Uterus (tissue), 4 donors: ENCODE measurements around the gene UPF2. TPM values are rescaled to one million over a fixed set of nuclear protein-coding genes. Genes with fewer than 3 reads are reported as not detected.

Source experiments
- DNase-seq, 2 donors: peaks; one replicate each; pipeline ENCODE4 v3.0.0-alpha.2; 2019 to 2020
- H3K27ac ChIP-seq, 2 donors: fragments of 200-600 bp; sonication (generic); 1 replicate in 1 of 2; 2 replicates in 1 of 2; pipeline ENCODE4 v1.5.1; 2016 to 2018
- H3K27me3 ChIP-seq, 2 donors: fragments of 200-600 bp; sonication (generic); one replicate each; pipeline ENCODE4 v1.5.1; 2018 to 2019; ENCODE audit warnings: control low read depth in 1 of 2
- H3K36me3 ChIP-seq, 2 donors: fragments of 200-600 bp; sonication (generic); one replicate each; pipeline ENCODE4 v1.5.1; 2019; ENCODE audit warnings: control low read depth in 1 of 2
- H3K4me1 ChIP-seq, 2 donors: fragments of 200-600 bp; sonication (generic); one replicate each; pipeline ENCODE4 v1.5.1; 2018 to 2019; ENCODE audit warnings: control low read depth in 1 of 2
- H3K4me3 ChIP-seq, 2 donors: fragments of 200-600 bp; sonication (generic); 1 replicate in 1 of 2; 2 replicates in 1 of 2; pipeline ENCODE4 v1.5.1; 2018 to 2019; ENCODE audit warnings: mild to moderate bottlenecking in 1 of 2
- H3K9me3 ChIP-seq, 2 donors: fragments of 200-600 bp; sonication (generic); one replicate each; pipeline ENCODE4 v1.5.1; 2019; ENCODE audit warnings: control low read depth in 1 of 2
- CTCF ChIP-seq, 4 experiments: fragments of 200-600 bp in 2 of 4; fragments of 450-650 bp in 2 of 4; sonication (generic) in 2 of 4; IDR thresholded peaks; one replicate each; pipeline ENCODE4 v1.5.1; 2016 to 2019; ENCODE audit warnings: antibody characterized with exemption in 4 of 4, mild to moderate bottlenecking in 2 of 4, moderate library complexity in 1 of 4
- POLR2A ChIP-seq, 2 donors: fragments of 450-650 bp; IDR thresholded peaks; one replicate each; pipeline ENCODE4 v1.6.1; 2016; ENCODE audit warnings: antibody characterized with exemption in 2 of 2, mild to moderate bottlenecking in 1 of 2, moderate library complexity in 1 of 2
- intact Hi-C: fragments of 100-400 bp; cut with DNase I; formaldehyde crosslinking; loops from one replicate; pipeline ENCODE4 v1.15.1; 2023; ENCODE audit warnings: low total_unique reads
- total RNA-seq, 4 donors: library from RNA; depleted of rRNA in 3 of 4; stranded (reverse); fragments of >200 nt in 3 of 4; gene quantifications; one replicate each; pipeline versions ENCODE4 v1.1.0 to v1.2.4, GENCODE V29; 2014 to 2023
- donor health status: DM: yes; HTN: yes; CAD: no.

UPF2 gene
- total RNA-seq, 4 donors from 2014 or later, result 17.4 to 35.7 (median 28.0) TPM

DNA sequence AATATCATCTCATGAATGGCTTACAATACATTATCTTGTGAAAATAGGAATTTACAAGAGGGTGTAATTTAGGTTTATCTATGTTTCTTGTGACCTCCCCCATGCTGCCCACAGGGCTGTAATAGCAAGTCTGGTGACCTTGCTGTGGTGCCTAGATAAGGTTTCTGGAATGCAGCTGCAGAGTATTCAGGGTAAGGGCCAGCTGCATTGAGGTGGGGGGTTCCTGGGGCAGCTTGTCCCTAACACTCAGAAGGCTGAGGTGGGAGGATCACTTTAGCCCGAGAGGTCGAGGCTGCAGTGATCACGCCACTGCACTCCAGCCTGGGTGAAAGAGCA, 20.8 kb upstream of the UPF2 start:
- no peaks in the 10 kb centered on the region for H3K36me3 ChIP-seq
- TF ChIP-seq POLR2A (IDR thresholded peaks at IDR 0.05), result no peak
- no peak for TF ChIP-seq CTCF (IDR thresholded peaks at IDR 0.05)
- H3K27ac ChIP-seq, result no peak overlapping the region
- no peak overlapping the region for H3K4me3 ChIP-seq
- no peaks in the 10 kb centered on the region for H3K4me1 ChIP-seq
- no peaks in the 10 kb centered on the region for H3K9me3 ChIP-seq
- DNase-seq, result no peak
- intact Hi-C loops, result no loop called here
- no peaks in the 10 kb centered on the region for H3K27me3 ChIP-seq

DNA sequence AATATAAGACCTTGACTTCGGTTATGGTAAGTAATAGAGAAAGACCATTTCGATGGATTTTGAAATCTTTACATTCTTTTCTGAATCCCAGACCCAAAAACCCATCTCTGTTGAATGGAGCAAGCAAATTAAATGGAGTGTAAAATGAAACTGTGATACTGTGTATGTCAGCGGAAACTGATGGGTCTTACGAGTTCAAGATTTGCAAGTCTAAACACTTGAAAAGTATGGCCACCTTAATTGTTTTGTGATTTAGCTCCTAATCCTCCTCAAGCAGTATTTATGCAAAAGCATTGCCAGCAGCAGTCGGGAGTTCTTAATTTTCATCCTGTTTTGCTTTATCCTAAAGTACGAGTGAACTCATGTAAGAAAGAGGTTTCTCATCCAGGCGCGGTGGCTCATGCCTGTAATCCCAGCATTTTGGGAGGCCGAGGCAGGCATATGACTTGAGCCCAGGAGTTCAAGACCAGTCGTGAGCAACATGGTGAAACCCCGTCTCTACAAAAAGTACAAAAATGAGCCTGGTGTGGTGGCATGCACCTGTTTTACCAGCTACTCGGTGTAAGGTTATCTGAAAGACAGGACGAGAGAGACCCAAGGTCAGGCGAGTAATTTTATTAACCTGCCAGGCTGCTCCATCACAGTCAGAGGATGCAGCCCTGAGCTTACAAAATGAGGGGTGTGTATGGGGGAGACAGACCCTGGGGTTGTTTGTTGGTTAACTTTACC, 20.3 kb upstream of the UPF2 start:
- TF ChIP-seq CTCF (IDR thresholded peaks at IDR 0.05) (no peak), POLR2A (IDR thresholded peaks at IDR 0.05) (no peak)
- Histone ChIP-seq H3K36me3 (no peaks in the 10 kb centered on the region), H3K27ac (no peak overlapping the region), H3K9me3 (no peaks in the 10 kb centered on the region), H3K27me3 (no peaks in the 10 kb centered on the region), H3K4me1 (no peaks in the 10 kb centered on the region), H3K4me3 (no peak overlapping the region)
- intact Hi-C loops, result no loop called here
- DNase-seq, result no peak

DNA sequence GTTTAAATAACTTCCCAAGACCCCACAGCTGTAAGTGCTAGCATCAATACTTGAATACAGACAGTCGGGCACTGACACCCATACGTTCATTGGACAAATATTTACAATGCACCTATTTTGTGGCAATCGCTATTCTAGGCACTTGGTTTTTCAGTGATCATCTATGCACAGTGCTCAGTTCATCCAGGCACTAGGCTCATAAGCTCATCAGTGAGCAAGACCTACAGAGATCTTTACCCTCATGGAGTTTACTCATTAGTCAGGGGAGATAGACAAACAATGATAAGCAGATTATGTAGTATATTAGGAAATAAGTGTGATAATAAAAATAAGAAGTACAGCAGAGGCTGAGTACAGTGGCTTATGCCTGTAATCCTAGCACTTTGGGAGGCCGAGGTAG, 18.5 kb upstream of the UPF2 start:
- Histone ChIP-seq H3K4me3 (no peak overlapping the region), H3K9me3 (no peaks in the 10 kb centered on the region), H3K4me1 (no peaks in the 10 kb centered on the region), H3K27ac (no peak overlapping the region), H3K27me3 (no peaks in the 10 kb centered on the region), H3K36me3 (no peaks in the 10 kb centered on the region)
- no peak for TF ChIP-seq CTCF (IDR thresholded peaks at IDR 0.05)
- intact Hi-C loops, result no loop called here
- no peak for DNase-seq

GRCh38 chr10:12056748-12057147, 14.1 kb upstream of the UPF2 start:
- DNase-seq, result no peak
- Histone ChIP-seq H3K9me3 (no peaks in the 10 kb centered on the region), H3K4me1 (no peaks in the 10 kb centered on the region), H3K4me3 (no peak overlapping the region), H3K27me3 (no peaks in the 10 kb centered on the region), H3K36me3 (no peaks in the 10 kb centered on the region), H3K27ac (no peak overlapping the region)
- intact Hi-C loops, result no loop called here
- TF ChIP-seq POLR2A (IDR thresholded peaks at IDR 0.05) (no peak), CTCF (IDR thresholded peaks at IDR 0.05) (no peak)

- intact Hi-C loops, result no loop called here
- Histone ChIP-seq H3K9me3 (no peaks in the 10 kb centered on the region), H3K4me3 (no peak overlapping the region), H3K27ac (no peak overlapping the region), H3K27me3 (no peaks in the 10 kb centered on the region), H3K36me3 (no peaks in the 10 kb centered on the region), H3K4me1 (no peaks in the 10 kb centered on the region)
- TF ChIP-seq CTCF (IDR thresholded peaks at IDR 0.05) (no peak), POLR2A (IDR thresholded peaks at IDR 0.05) (no peak)
- no peak for DNase-seq
These were observed 13.1 kb upstream of the UPF2 start for GRCh38 chr10:12055732-12056131.
